Measurements from ENCODE around the gene ZNF768. TPM values are rescaled to one million over a fixed set of nuclear protein-coding genes. Genes with fewer than 3 reads are reported as not detected.

ZNF768 gene
- polyA plus RNA-seq, 1 donor: 53.1 TPM

DNA sequence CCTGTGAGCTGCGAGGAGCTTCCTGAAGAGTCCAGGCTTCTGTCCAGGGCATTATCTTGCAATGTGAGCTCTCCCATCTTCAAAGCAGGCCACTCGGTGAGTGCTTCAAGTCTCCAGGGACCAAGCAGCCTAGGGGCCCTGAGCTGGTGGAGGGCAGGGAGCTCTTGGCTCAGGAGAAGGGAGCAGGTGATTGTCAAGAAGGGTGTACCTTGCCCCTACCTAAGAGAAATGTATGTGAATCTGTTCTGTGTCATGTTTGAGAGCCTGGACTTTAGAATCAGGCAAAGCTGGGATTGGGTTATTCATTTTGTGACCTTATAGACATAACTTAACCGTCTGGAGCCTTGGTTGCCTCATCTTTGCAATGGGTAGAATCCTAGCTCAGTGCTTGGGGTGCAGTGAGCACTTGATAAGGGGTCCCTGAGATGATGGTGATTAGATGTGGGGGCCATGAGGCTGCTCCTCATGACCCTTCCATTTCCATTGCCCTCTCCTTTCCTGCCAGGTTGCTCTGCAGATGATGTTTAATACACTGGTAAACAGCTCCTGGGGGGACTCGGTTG is 15.9 kb downstream of the ZNF768 start:
- WGBS (ENCODE audit: insufficient coverage, low lambda C conversion rate): no CpG with 5 or more reads among the region's 4 CpGs
- Histone ChIP-seq H3K36me3 (ENCODE audit: control insufficient read depth, insufficient read depth, low read length) (no peaks in the 10 kb centered on the region), H3K9me3 (ENCODE audit: control insufficient read depth, low read depth, low read length) (no peaks in the 10 kb centered on the region), H3K27ac (ENCODE audit: low read length) (peak overlapping the region; percentile 67), H3K4me3 (ENCODE audit: low read length) (no peak overlapping the region), H3K27me3 (ENCODE audit: control insufficient read depth, insufficient read depth, low read length) (no peaks in the 10 kb centered on the region), H3K4me1 (ENCODE audit: control insufficient read depth, insufficient read depth, low read length) (peaks cover 7% of the 10 kb centered on the region)
- DNase-seq: peak; percentile 83 to 92

- no peaks in the 10 kb centered on the region for H3K27me3 ChIP-seq (ENCODE audit: control insufficient read depth, insufficient read depth, low read length)
- H3K27ac ChIP-seq (ENCODE audit: low read length): peak overlapping the region; percentile 67
- 50% methylated on average over 1 of the region's 4 CpGs for WGBS (ENCODE audit: insufficient coverage, low lambda C conversion rate)
- H3K36me3 ChIP-seq (ENCODE audit: control insufficient read depth, insufficient read depth, low read length): no peaks in the 10 kb centered on the region
- no peaks in the 10 kb centered on the region for H3K9me3 ChIP-seq (ENCODE audit: control insufficient read depth, low read depth, low read length)
- peak in 1 of 2 donors; percentile 33 for DNase-seq
- H3K4me3 ChIP-seq (ENCODE audit: low read length): no peak overlapping the region
- H3K4me1 ChIP-seq (ENCODE audit: control insufficient read depth, insufficient read depth, low read length): peaks cover 7% of the 10 kb centered on the region
Observed at GRCh38 chr16:30509081-30509765, 17.1 kb downstream of the ZNF768 start.

DNA sequence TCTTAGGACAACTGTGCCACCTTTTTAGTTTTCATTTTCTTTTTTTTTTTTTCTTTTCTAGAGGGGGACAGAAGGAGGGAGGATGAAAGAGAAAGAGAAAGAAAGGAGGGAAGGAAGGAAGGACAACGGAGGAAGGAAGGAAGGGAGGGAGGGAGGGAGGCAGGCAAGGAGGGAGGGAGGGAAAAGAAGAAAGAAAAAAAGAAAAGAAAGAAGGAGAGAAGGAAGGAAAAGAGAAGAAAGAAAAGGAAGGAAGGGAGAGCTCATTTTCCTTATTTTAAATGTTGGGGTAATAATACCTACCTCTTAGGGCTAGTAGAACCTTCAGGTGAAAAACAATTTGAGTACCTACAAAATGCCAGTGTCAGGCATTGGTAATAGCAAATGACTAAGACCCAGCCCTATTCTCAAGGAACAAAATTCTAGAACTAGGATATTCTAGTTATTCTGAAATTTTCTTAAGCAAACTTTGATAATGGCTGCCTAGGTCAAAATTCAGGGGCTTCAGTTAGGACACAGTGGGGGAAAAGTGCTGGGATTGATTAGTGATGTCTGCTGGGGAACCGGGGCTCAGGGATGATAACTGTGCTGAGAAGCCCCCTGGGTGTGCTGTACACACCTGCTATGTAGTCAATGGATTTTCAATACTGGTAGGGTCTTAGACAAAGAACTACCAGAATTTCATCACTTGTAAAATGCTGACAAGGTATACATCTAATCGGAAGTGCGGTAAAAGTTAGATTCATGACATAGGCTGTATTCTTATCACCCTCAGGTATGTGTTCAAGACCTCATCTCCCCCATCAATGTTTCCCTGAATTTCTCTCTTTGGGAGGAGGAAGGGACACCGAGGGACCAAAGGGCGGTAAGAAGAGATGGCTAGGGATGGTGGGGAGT is 22.7 kb downstream of the ZNF768 start:
- WGBS (ENCODE audit: insufficient coverage, low lambda C conversion rate): 60% methylated on average over 1 of the region's 6 CpGs
- H3K36me3 ChIP-seq (ENCODE audit: control insufficient read depth, insufficient read depth, low read length): no peaks in the 10 kb centered on the region
- no peak for DNase-seq

DNA sequence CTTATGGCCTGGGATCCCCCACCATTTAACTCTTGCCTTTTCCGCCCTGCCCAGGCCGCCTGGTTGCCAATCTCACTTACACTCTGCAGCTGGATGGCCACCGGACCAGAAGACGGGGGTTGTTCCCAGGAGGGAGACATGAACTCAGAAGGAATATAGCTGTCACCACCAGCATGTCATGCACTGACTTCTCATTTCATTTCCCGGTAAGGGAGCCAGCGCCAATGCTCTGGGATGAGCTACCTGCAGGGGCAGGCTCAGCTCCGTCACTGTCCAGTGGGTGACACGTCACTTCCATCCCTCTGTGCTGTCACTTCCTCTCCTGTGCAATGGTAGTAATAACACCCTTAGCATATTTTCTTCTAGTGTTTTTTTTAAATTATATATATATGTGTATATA is 27.1 kb downstream of the ZNF768 start:
- no peaks in the 10 kb centered on the region for H3K36me3 ChIP-seq (ENCODE audit: control insufficient read depth, insufficient read depth, low read length)
- H3K4me3 ChIP-seq (ENCODE audit: low read length): no peak overlapping the region
- no peaks in the 10 kb centered on the region for H3K4me1 ChIP-seq (ENCODE audit: control insufficient read depth, insufficient read depth, low read length)
- no peaks in the 10 kb centered on the region for H3K9me3 ChIP-seq (ENCODE audit: control insufficient read depth, low read depth, low read length)
- no peak for DNase-seq
- H3K27ac ChIP-seq (ENCODE audit: low read length): no peak overlapping the region
- WGBS (ENCODE audit: insufficient coverage, low lambda C conversion rate): no CpG with 5 or more reads among the region's 8 CpGs
- no peaks in the 10 kb centered on the region for H3K27me3 ChIP-seq (ENCODE audit: control insufficient read depth, insufficient read depth, low read length)

More for the DNA sequence above, 22.7 kb downstream of the ZNF768 start:
- no peak overlapping the region for H3K27ac ChIP-seq (ENCODE audit: low read length)
- H3K4me1 ChIP-seq (ENCODE audit: control insufficient read depth, insufficient read depth, low read length): no peaks in the 10 kb centered on the region
- no peak overlapping the region for H3K4me3 ChIP-seq (ENCODE audit: low read length)
- H3K9me3 ChIP-seq (ENCODE audit: control insufficient read depth, low read depth, low read length): no peaks in the 10 kb centered on the region
- no peaks in the 10 kb centered on the region for H3K27me3 ChIP-seq (ENCODE audit: control insufficient read depth, insufficient read depth, low read length)

DNA sequence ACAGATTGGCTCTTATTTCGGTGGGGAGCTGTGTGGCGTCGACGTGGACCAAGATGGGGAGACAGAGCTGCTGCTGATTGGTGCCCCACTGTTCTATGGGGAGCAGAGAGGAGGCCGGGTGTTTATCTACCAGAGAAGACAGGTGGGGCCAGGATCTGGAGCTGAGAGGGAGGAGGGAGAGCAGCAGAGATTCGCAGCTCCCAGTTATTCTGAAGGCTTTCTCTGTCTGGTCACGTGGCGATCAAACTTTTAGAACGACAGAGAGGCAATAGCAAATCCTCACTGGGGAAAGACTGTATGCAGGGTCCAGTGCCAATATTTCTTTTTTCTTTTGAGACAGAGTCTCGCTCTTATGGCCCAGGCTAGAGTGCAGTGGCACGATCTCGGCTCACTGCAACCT is 31.7 kb downstream of the ZNF768 start:
- no peaks in the 10 kb centered on the region for H3K27me3 ChIP-seq (ENCODE audit: control insufficient read depth, insufficient read depth, low read length)
- WGBS (ENCODE audit: insufficient coverage, low lambda C conversion rate): no CpG with 5 or more reads among the region's 12 CpGs

GRCh38 chr16:30493941-30494488 is 32.4 kb downstream of the ZNF768 start:
- WGBS (ENCODE audit: insufficient coverage, low lambda C conversion rate): no CpG with 5 or more reads among the region's 11 CpGs
- Histone ChIP-seq H3K27ac (ENCODE audit: low read length) (no peak overlapping the region), H3K4me1 (ENCODE audit: control insufficient read depth, insufficient read depth, low read length) (no peaks in the 10 kb centered on the region), H3K36me3 (ENCODE audit: control insufficient read depth, insufficient read depth, low read length) (no peaks in the 10 kb centered on the region), H3K27me3 (ENCODE audit: control insufficient read depth, insufficient read depth, low read length) (no peaks in the 10 kb centered on the region), H3K4me3 (ENCODE audit: low read length) (no peak overlapping the region), H3K9me3 (ENCODE audit: control insufficient read depth, low read depth, low read length) (no peaks in the 10 kb centered on the region)
- DNase-seq: no peak

More for the DNA sequence above, 31.7 kb downstream of the ZNF768 start:
- no peak for DNase-seq
- Histone ChIP-seq H3K9me3 (ENCODE audit: control insufficient read depth, low read depth, low read length) (no peaks in the 10 kb centered on the region), H3K27ac (ENCODE audit: low read length) (no peak overlapping the region), H3K4me1 (ENCODE audit: control insufficient read depth, insufficient read depth, low read length) (no peaks in the 10 kb centered on the region), H3K4me3 (ENCODE audit: low read length) (no peak overlapping the region), H3K36me3 (ENCODE audit: control insufficient read depth, insufficient read depth, low read length) (no peaks in the 10 kb centered on the region)

DNA sequence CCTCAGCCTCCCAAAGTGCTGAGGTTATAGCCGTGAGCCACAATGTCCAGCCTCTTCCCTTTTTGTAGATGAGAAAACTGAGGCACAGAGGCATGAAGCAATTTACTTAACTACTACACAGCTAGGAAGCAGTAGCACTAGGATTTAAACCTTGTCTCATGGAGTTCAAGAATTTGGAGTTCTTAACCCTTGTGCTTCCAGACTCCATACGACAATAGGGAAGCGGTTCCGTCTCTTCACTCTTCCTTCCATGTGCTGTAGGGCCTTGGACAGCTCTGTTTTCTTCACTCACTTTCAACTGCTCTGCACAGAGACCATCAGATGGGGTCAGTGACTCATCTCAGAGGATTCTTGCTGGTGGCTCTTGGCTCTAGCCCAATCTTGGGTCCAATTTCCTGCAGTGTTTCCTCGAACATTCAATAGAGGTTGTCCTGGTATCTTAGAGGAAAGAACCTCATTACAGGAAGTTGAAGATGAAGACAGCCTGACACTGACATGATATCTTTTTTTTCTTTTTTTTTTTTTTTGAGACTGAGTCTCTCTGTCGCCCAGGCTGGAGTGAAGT is 34.5 kb downstream of the ZNF768 start:
- Histone ChIP-seq H3K36me3 (ENCODE audit: control insufficient read depth, insufficient read depth, low read length) (no peaks in the 10 kb centered on the region), H3K9me3 (ENCODE audit: control insufficient read depth, low read depth, low read length) (no peaks in the 10 kb centered on the region), H3K27ac (ENCODE audit: low read length) (no peak overlapping the region), H3K4me3 (ENCODE audit: low read length) (no peak overlapping the region), H3K27me3 (ENCODE audit: control insufficient read depth, insufficient read depth, low read length) (no peaks in the 10 kb centered on the region), H3K4me1 (ENCODE audit: control insufficient read depth, insufficient read depth, low read length) (no peaks in the 10 kb centered on the region)
- WGBS (ENCODE audit: insufficient coverage, low lambda C conversion rate): no CpG with 5 or more reads among the region's 6 CpGs
- peak in 1 of 2 donors; percentile 36 for DNase-seq

- H3K27me3 ChIP-seq (ENCODE audit: control insufficient read depth, insufficient read depth, low read length): no peaks in the 10 kb centered on the region
- no peaks in the 10 kb centered on the region for H3K36me3 ChIP-seq (ENCODE audit: control insufficient read depth, insufficient read depth, low read length)
- no peak overlapping the region for H3K27ac ChIP-seq (ENCODE audit: low read length)
- H3K9me3 ChIP-seq (ENCODE audit: control insufficient read depth, low read depth, low read length): no peaks in the 10 kb centered on the region
- 90% methylated on average over 2 of the region's 4 CpGs for WGBS (ENCODE audit: insufficient coverage, low lambda C conversion rate)
- H3K4me3 ChIP-seq (ENCODE audit: low read length): no peak overlapping the region
- no peak for DNase-seq
- H3K4me1 ChIP-seq (ENCODE audit: control insufficient read depth, insufficient read depth, low read length): no peaks in the 10 kb centered on the region
Observed at GRCh38 chr16:30491229-30491628, 35.1 kb downstream of the ZNF768 start.

- DNase-seq: no peak
- H3K27me3 ChIP-seq (ENCODE audit: control insufficient read depth, insufficient read depth, low read length): no peaks in the 10 kb centered on the region
- no CpG with 5 or more reads among the region's 6 CpGs for WGBS (ENCODE audit: insufficient coverage, low lambda C conversion rate)
- no peaks in the 10 kb centered on the region for H3K4me1 ChIP-seq (ENCODE audit: control insufficient read depth, insufficient read depth, low read length)
- H3K4me3 ChIP-seq (ENCODE audit: low read length): no peak overlapping the region
- no peaks in the 10 kb centered on the region for H3K9me3 ChIP-seq (ENCODE audit: control insufficient read depth, low read depth, low read length)
- H3K36me3 ChIP-seq (ENCODE audit: control insufficient read depth, insufficient read depth, low read length): no peaks in the 10 kb centered on the region
- H3K27ac ChIP-seq (ENCODE audit: low read length): no peak overlapping the region
Observed at GRCh38 chr16:30490210-30490609, 36.2 kb downstream of the ZNF768 start.

Data from large intestine (tissue), 3 donors.